GM12878 (cell line): Measurements from ENCODE around the gene DLK2. TPM values are rescaled to one million over a fixed set of nuclear protein-coding genes. Genes with fewer than 3 reads are reported as not detected.

Experiments used
- ATAC-seq: fragments of 200-7000 bp; cut with Tn5 transposase; 3 replicates; pipeline ENCODE4 v1.9.1; 2020; ENCODE audit warnings: mild to moderate bottlenecking, moderate library complexity
- BruUV-seq: library from RNA; stranded (reverse); fragments of 400-500 nt; replicated peaks from 2 replicates; lab custom pipeline; 2021; lab: Mats Ljungman, UMichigan
- CTCF ChIA-PET: fragments of 300-600 bp; sonication (Branson Sonifier 250); formaldehyde crosslinking; extraction: SDS; loops from one replicate; lab custom pipeline; 2021; ENCODE audit warnings: inconsistent platforms; lab: Yijun Ruan, JAX
- POLR2A ChIA-PET: fragments of 350-600 bp; formaldehyde crosslinking; extraction: SDS; loops from one replicate; lab custom pipeline; 2021; ENCODE audit warnings: inconsistent platforms; lab: Charles Lee
- RAD21 ChIA-PET: fragments of 300-600 bp; sonication (Branson Sonifier 250); formaldehyde crosslinking; loops from one replicate; lab custom pipeline; 2023; ENCODE audit warnings: antibody characterized with exemption; ENCODE audit not compliant: unreplicated experiment; lab: Charles Lee
- SMC1A ChIA-PET: fragments of 300-600 bp; sonication (Branson Sonifier 250); formaldehyde crosslinking; loops from one replicate; lab custom pipeline; 2023; ENCODE audit not compliant: unreplicated experiment, uncharacterized antibody; lab: Charles Lee
- DNase-seq: peaks from one replicate; pipeline ENCODE4 v3.0.0-alpha.2; 2011; ENCODE audit warnings: low read depth, low spot score
- FAIRE-seq: peaks from 3 replicates; lab custom pipeline; 2011; peaks lifted over from hg19 to GRCh38; lab: Jason Lieb, UNC
- H2AFZ ChIP-seq: 2 replicates; pipeline ENCODE4 v1.6.0; 2011; ENCODE audit warnings: low read depth, low read length, control low read depth; ENCODE audit not compliant: control insufficient read depth
- H3K27ac ChIP-seq: 2 replicates; pipeline ENCODE4 v1.5.1; 2011; ENCODE audit warnings: control low read depth; ENCODE audit not compliant: control insufficient read depth, insufficient read depth
- H3K27me3 ChIP-seq, 2 experiments: replicated peaks in 1 of 2; 2 replicates each; pipeline versions ENCODE4 v1.6.0 to v1.6.1; 2011; ENCODE audit warnings: low read length in 1 of 2; ENCODE audit not compliant: control insufficient read depth in 2 of 2, insufficient read depth in 2 of 2
- H3K36me3 ChIP-seq, 2 experiments: 2 replicates each; pipeline ENCODE4 v1.5.1; 2011; ENCODE audit warnings: low read length in 1 of 2; ENCODE audit not compliant: control insufficient read depth in 2 of 2, insufficient read depth in 2 of 2
- H3K4me1 ChIP-seq: 2 replicates; pipeline ENCODE4 v1.6.1; 2011; ENCODE audit warnings: mild to moderate bottlenecking, low read length, moderate library complexity, mixed read lengths; ENCODE audit not compliant: control insufficient read depth, insufficient read depth
- H3K4me2 ChIP-seq: 2 replicates; pipeline ENCODE4 v1.6.0; 2011; ENCODE audit warnings: control low read depth; ENCODE audit not compliant: control insufficient read depth, insufficient read depth
- H3K4me3 ChIP-seq: fragments of 200-600 bp; sonication (generic); 2 replicates; pipeline ENCODE4 v1.5.1; 2016
- H3K79me2 ChIP-seq: 2 replicates; pipeline ENCODE4 v1.6.0; 2011; ENCODE audit warnings: low read length; ENCODE audit not compliant: control insufficient read depth, insufficient read depth
- H3K9ac ChIP-seq: 2 replicates; pipeline ENCODE4 v1.8.0; 2011; ENCODE audit warnings: low read length, control low read depth, mixed read lengths; ENCODE audit not compliant: control insufficient read depth, insufficient read depth
- H3K9me3 ChIP-seq: replicated peaks from 3 replicates; pipeline ENCODE4 v1.5.1; 2011; ENCODE audit warnings: mild to moderate bottlenecking, low read length; ENCODE audit not compliant: control insufficient read depth, insufficient read depth
- H4K20me1 ChIP-seq: 2 replicates; pipeline ENCODE4 v1.6.0; 2011; ENCODE audit not compliant: control insufficient read depth, insufficient read depth
- BCLAF1 ChIP-seq: fragments of 450-650 bp; IDR thresholded peaks from 2 replicates; pipeline ENCODE4 v1.6.1; 2017; ENCODE audit warnings: antibody characterized with exemption, mild to moderate bottlenecking, moderate library complexity
- FOXK2 ChIP-seq: fragments of 450-650 bp; IDR thresholded peaks from 2 replicates; pipeline ENCODE4 v1.6.1; 2017; ENCODE audit warnings: mild to moderate bottlenecking, moderate library complexity
- HCFC1 ChIP-seq: fragments of 150-350 bp; IDR thresholded peaks from 2 replicates; pipeline ENCODE4 v1.6.1; 2014; ENCODE audit warnings: low read length
- MTA2 ChIP-seq: fragments of 450-650 bp; IDR thresholded peaks from 2 replicates; pipeline ENCODE4 v1.6.1; 2016; ENCODE audit warnings: low read depth, mild to moderate bottlenecking, moderate library complexity
- NFYB ChIP-seq: IDR thresholded peaks from 2 replicates; pipeline ENCODE4 v1.6.1; 2011; ENCODE audit warnings: low read depth, mild to moderate bottlenecking, low read length, improper control_type of control experiment, moderate library complexity; ENCODE audit not compliant: insufficient read depth
- NR2C2 ChIP-seq: IDR thresholded peaks from 2 replicates; pipeline ENCODE4 v1.6.1; 2011; ENCODE audit warnings: borderline replicate concordance, low read depth; ENCODE audit not compliant: control insufficient read depth, insufficient read length
- RB1 ChIP-seq: fragments of 450-650 bp; formaldehyde crosslinking; IDR thresholded peaks from 2 replicates; pipeline ENCODE4 v1.6.1; 2017; ENCODE audit warnings: mild to moderate bottlenecking, borderline replicate concordance
- SMAD1 ChIP-seq: fragments of 450-650 bp; IDR thresholded peaks from 2 replicates; pipeline ENCODE4 v1.6.1; 2018; ENCODE audit warnings: mild to moderate bottlenecking, low read depth; ENCODE audit not compliant: partially characterized antibody
- SMC3 ChIP-seq: IDR thresholded peaks from 2 replicates; pipeline ENCODE4 v1.6.1; 2011; ENCODE audit warnings: low read length, improper control_type of control experiment, borderline replicate concordance
- ZBED1 ChIP-seq: IDR thresholded peaks from 2 replicates; pipeline ENCODE4 v1.6.1; 2016; ENCODE audit warnings: borderline replicate concordance
- ZSCAN29 ChIP-seq: fragments of 450-650 bp; IDR thresholded peaks from 2 replicates; pipeline ENCODE4 v1.6.1; 2017; ENCODE audit warnings: mild to moderate bottlenecking, moderate library complexity
- ZZZ3 ChIP-seq: IDR thresholded peaks from 2 replicates; pipeline ENCODE4 v1.6.1; 2011; ENCODE audit warnings: low read depth; ENCODE audit not compliant: control insufficient read depth, insufficient read length
- WGBS: methylation state at CpG from one replicate; pipeline ENCODE4 v1.1.6; 2016; ENCODE audit warnings: low lambda C conversion rate; ENCODE audit not compliant: insufficient replicate concordance, insufficient coverage; ENCODE audit errors: missing lambda C conversion rate; 5-methylcytosine and 5-hydroxymethylcytosine counted together
- in situ Hi-C: fragments of 300-500 bp; cut with MboI; formaldehyde crosslinking; loops from 9 replicates; pipeline ENCODE4 v1.14.3; 2018; ENCODE audit warnings: mixed read lengths
- intact Hi-C: fragments of 100-400 bp; cut with micrococcal nuclease; formaldehyde crosslinking; loops from one replicate; pipeline ENCODE4 v1.14.2; 2022; ENCODE audit not compliant: unreplicated experiment
- polyA plus RNA-seq, 11 experiments: library from polyadenylated mRNA; depleted of rRNA in 4 of 11; unstranded in 6 of 11; stranded (reverse) in 5 of 11; fragments of >200 nt; fragmentation: Nextera tagmentation in 4 of 11; fragmentation: Illumina TruSeq in 1 of 11; extraction: Ambion mirVana in 4 of 11; extraction: Trizol in 1 of 11; gene quantifications; 1 replicate in 1 of 11; 2 replicates in 10 of 11; pipeline versions ENCODE4 v1.2.1 to v1.2.3, GENCODE V29; 2011 to 2016; ENCODE audit warnings: inconsistent platforms in 2 of 11, missing spikeins in 2 of 11, low read depth in 1 of 11
- total RNA-seq, 4 experiments: library from RNA; depleted of rRNA in 3 of 4; stranded (reverse); fragments of >200 nt in 3 of 4; fragmentation: Illumina TruSeq in 1 of 4; extraction: Trizol in 1 of 4; gene quantifications; 2 replicates each; pipeline versions ENCODE4 v1.2.1 to v1.2.3, GENCODE V29; 2013 to 2021

DLK2 gene
- total and polyA plus RNA-seq, 10 of the 15 experiments (the other 5 are each of a cell fraction or from before 2014, with no cell fraction given): 0.03 to 0.55 (median 0.38) TPM; not detected in 4

GRCh38 chr6:43478008-43478372, 22.6 kb upstream of the DLK2 start:
- no peaks in the 10 kb centered on the region for H3K27me3 ChIP-seq
- no peak for DNase-seq
- WGBS: 0% methylated on average over 3 of the region's 3 CpGs
- SMC1A ChIA-PET: interaction anchor here (0.5 to 1.5 kb wide), 4 partner anchors 18 to 730 kb away, joined by 3 to 4 read pairs (median 3); no protein-coding TSS in a partner anchor
- TSS peak; percentile 72 for BruUV-seq
- peak overlapping the region; percentile 95 for H3K4me2 ChIP-seq
- intact Hi-C loops: no loop called here
- peak overlapping the region; percentile 91 for H3K4me3 ChIP-seq
- H3K4me1 ChIP-seq: peaks cover 4% of the 10 kb centered on the region
- in situ Hi-C loops: no loop called here
- CTCF ChIA-PET: interaction anchor here (1.2 to 1.4 kb wide), 2 partner anchors 91 to 156 kb away, joined by 3 to 5 read pairs; no protein-coding TSS in a partner anchor
- H3K36me3 ChIP-seq: no peaks in the 10 kb centered on the region
- ATAC-seq: peak; percentile 15
- H3K79me2 ChIP-seq: peaks cover 10% of the 10 kb centered on the region
- H3K9me3 ChIP-seq: no peaks in the 10 kb centered on the region
- H3K9ac ChIP-seq: peak overlapping the region; percentile 82
- peak overlapping the region; percentile 41 for H3K27ac ChIP-seq
- no peaks in the 10 kb centered on the region for H4K20me1 ChIP-seq
- POLR2A ChIA-PET: interaction anchor here (0.6 to 1.7 kb wide), 12 partner anchors 11 to 494 kb away, joined by 3 to 5 read pairs (median 3); partner anchors contain the start of genes DLK2, POLR1C and PPP2R5D
- no peak for FAIRE-seq
- peak overlapping the region; percentile 57 for H2AFZ ChIP-seq
- RAD21 ChIA-PET: interaction anchor here (1.1 to 1.2 kb wide), 3 partner anchors 23 to 140 kb away, joined by 3 read pairs; partner anchors contain the start of genes POLR1C and YIPF3
- TF ChIP-seq FOXK2 (no peak), ZZZ3 (no peak), NFYB (no peak), SMAD1 (no peak), RB1 (no peak), SMC3 (no peak), BCLAF1 (no peak), ZSCAN29 (no peak), ZBED1 (no peak), HCFC1 (no peak), NR2C2 (no peak), MTA2 (no peak)
